GM12891 (cell line): ENCODE results near the gene TCF12.
"Not testable (repeated sequence)": the region's sequence is repeated elsewhere in the genome, so short reads cannot be mapped to it uniquely, and the experiment has no call there.

Source experiments
- DNase-seq: peaks from one replicate; pipeline ENCODE4 v3.0.0; 2011; ENCODE audit warnings: low spot score; ENCODE audit not compliant: insufficient read length
- FAIRE-seq: peaks from 2 replicates; lab custom pipeline; 2011; peaks lifted over from hg19 to GRCh38; lab: Jason Lieb, UNC
- PAX5 ChIP-seq: IDR thresholded peaks from 2 replicates; pipeline ENCODE4 v1.6.1; 2011; ENCODE audit warnings: low read length, moderate library complexity, mild to moderate bottlenecking; ENCODE audit not compliant: insufficient read depth, severe bottlenecking
- POLR2A ChIP-seq: IDR thresholded peaks from 2 replicates; pipeline ENCODE4 v1.6.1; 2011; ENCODE audit warnings: low read depth, low read length, control low read depth
- POLR2AphosphoS5 ChIP-seq: IDR thresholded peaks from 2 replicates; pipeline ENCODE4 v1.6.1; 2011; ENCODE audit warnings: low read depth, low read length, control low read depth
- POU2F2 ChIP-seq: IDR thresholded peaks from 2 replicates; pipeline ENCODE4 v1.6.1; 2011; ENCODE audit warnings: low read depth, mild to moderate bottlenecking, control low read depth, low read length, moderate library complexity
- SPI1 ChIP-seq: IDR thresholded peaks from 2 replicates; pipeline ENCODE4 v1.6.1; 2011; ENCODE audit warnings: low read depth, low read length, control low read depth
- TAF1 ChIP-seq: IDR thresholded peaks from 2 replicates; pipeline ENCODE4 v1.6.1; 2011; ENCODE audit warnings: low read depth, low read length, control low read depth

Gene TCF12

GRCh38 chr15:57089815-57090495, 171.5 kb downstream of the TCF12 start:
- no peak for DNase-seq
- TF ChIP-seq PAX5 (no peak), TAF1 (no peak), POLR2AphosphoS5 (no peak), SPI1 (no peak), POU2F2 (no peak), POLR2A (no peak)
- FAIRE-seq, result no peak

GRCh38 chr15:57090496-57090859, 172.0 kb downstream of the TCF12 start:
- FAIRE-seq, result no peak
- TF ChIP-seq PAX5 (no peak), POLR2A (no peak), SPI1 (no peak), POU2F2 (no peak), POLR2AphosphoS5 (no peak), TAF1 (no peak)
- no peak for DNase-seq

DNA sequence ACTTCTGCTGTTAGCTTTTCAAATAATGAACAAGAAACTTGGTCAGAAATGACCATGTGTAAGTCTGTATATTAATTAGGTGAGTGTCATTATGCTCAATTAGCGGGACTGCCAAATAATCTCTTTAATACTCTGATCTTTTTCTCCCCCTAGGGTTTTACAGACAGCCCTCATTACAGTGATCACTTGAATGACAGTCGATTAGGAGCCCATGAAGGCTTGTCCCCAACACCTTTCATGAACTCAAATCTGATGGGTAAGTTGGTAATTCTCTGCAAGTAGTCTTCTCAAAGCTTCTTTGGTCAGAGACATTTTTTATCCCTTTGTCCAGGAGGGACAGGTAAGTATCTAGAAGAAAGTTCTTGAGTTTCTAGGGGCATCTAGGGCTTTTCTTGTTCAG, 173.2 kb downstream of the TCF12 start:
- no peak for TF ChIP-seq SPI1
- TF ChIP-seq TAF1, result no peak
- TF ChIP-seq POU2F2, result no peak
- TF ChIP-seq POLR2AphosphoS5, result no peak
- no peak for TF ChIP-seq POLR2A
- TF ChIP-seq PAX5, result no peak
- FAIRE-seq, result no peak
- no peak for DNase-seq

DNA sequence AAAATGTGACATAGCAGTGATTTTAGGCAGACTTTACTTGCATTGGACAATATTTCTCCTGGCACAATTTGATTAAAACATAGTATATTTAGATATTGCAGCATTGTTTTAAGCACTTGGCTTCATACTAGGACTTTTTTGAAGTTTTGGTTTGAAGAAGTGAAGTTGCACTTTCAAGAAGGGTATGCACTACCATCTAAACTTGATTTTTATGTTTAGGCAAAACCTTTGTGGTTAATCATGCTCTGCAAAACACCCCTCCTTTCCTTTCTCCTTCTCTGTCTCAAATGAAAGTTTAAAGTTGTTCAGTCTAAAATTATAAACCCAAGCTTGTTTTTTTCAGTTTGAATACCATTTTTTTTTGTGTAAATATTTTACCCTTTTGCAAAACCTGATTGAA, 173.8 kb downstream of the TCF12 start:
- FAIRE-seq (no peak), DNase-seq (no peak)
- TF ChIP-seq POLR2AphosphoS5 (no peak), TAF1 (no peak), POLR2A (no peak), SPI1 (no peak), POU2F2 (no peak), PAX5 (no peak)

- TF ChIP-seq PAX5, result no peak
- no peak for TF ChIP-seq SPI1
- TF ChIP-seq POLR2A, result no peak
- no peak for TF ChIP-seq TAF1
- TF ChIP-seq POLR2AphosphoS5, result no peak
- no peak for TF ChIP-seq POU2F2
- DNase-seq, result no peak
- no peak for FAIRE-seq
Observed at GRCh38 chr15:57094321-57095257, 176.1 kb downstream of the TCF12 start.

DNA sequence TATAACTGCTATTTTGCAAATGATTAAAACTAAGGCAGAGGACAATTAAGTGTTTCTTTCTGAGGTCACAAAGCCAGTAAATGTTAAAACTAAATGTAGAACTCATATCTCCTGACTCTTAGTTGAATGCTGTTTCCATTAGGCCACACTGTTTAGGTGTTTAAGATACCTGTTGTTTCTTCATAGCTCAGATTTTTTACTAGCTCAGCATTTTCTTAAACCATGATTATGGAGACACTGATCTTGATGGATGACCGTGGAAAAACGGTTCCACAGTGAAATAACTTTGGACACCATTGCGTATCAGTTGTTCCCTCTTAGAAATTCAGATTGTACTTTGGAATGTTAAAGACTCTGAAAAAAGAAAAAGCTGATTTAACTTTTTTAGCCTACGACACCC, 177.5 kb downstream of the TCF12 start:
- DNase-seq, result no peak
- FAIRE-seq, result no peak
- no peak for TF ChIP-seq SPI1
- no peak for TF ChIP-seq POLR2A
- TF ChIP-seq PAX5, result no peak
- TF ChIP-seq POLR2AphosphoS5, result no peak
- TF ChIP-seq TAF1, result no peak

GRCh38 chr15:57097246-57097645, 178.8 kb downstream of the TCF12 start:
- TF ChIP-seq TAF1 (no peak), POLR2A (no peak), SPI1 (no peak), PAX5 (no peak), POU2F2 (no peak), POLR2AphosphoS5 (no peak)
- FAIRE-seq, result no peak
- no peak for DNase-seq

DNA sequence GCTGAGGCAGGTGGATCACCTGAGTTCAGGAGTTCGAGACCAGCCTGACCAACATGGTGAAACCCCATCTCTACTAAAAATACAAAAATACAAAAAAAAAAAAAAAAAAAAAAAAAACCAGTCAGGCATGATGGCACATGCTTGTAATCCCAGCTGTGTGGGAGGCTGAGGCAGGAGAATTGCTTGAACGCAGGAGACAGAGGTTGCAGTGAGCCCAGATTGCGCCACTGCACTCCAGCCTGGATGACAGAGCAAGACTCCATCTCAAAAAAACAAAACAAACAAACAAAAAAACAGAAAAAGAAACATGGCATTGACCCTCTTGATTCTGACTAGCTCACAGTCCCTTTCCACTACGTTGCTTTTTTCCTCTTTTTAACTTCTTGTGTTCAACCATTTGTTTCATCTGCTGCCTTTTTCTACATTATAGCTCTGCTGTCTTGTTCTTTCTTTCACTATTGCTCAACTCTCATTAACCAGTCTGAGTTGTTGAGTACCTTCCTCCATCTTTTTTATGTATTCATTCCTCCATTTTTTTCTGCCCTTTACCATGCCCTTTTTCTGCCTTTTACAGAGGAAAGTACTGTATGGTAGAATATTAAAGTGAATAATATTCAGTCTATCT, 179.6 kb downstream of the TCF12 start:
- not testable (repeated sequence) for DNase-seq
- FAIRE-seq, result peak; percentile 62

DNA sequence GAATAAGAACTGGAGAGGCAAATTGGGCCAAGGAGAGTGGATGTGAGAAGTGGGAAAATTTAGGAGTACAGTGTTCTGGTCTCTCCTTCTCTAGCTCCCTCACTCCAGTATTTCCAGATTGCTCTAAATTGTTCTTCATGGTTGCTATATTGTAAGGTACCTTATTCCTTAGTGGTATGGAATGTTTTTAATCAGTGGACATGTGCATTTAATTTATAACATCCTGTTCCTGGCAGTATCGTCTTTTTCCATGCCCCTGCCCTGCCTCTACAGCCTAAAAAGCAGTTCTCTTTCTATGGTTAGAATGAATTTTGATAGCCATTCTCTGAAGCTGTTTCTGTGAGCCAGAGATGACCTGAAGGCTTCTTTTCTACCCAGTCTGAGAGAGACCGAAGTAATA, 180.5 kb downstream of the TCF12 start:
- TF ChIP-seq SPI1, result no peak
- FAIRE-seq, result no peak
- no peak for DNase-seq

- TF ChIP-seq SPI1 (peak; percentile 98), TAF1 (no peak)
- FAIRE-seq (peak; percentile 64), DNase-seq (no peak)
Observed at GRCh38 chr15:57100136-57100539, 181.7 kb downstream of the TCF12 start.

DNA sequence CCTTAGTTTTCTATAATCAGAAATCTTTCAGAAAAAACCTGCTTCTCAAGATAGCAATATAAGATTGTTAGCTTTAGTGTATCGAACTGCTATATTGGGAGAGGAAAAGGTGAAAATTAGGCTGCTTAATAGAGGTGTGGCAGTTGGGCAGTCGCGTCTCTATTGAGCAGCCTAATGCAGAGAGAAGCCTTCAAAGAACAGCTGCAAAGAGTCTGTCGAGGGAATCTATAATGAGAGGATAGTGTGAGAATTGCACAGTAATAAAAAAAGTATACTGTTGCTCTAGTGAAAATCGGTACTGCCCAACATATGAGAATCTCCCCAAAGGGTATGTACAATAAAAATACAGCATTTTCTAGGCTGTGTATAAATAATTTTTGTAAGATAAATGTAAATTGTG, 184.4 kb downstream of the TCF12 start:
- no peak for TF ChIP-seq POU2F2
- TF ChIP-seq SPI1, result no peak
- TF ChIP-seq PAX5, result no peak
- no peak for TF ChIP-seq POLR2AphosphoS5
- no peak for TF ChIP-seq TAF1
- no peak for TF ChIP-seq POLR2A
- FAIRE-seq, result no peak
- no peak for DNase-seq
